HG03108 (cell line): ENCODE measurements around the gene SCGB2B2.
"Not testable (repeated sequence)": the region's sequence is repeated elsewhere in the genome, so short reads cannot be mapped to it uniquely, and the experiment has no call there.

ENCODE experiments used
- ATAC-seq: cut with Tn5 transposase; IDR thresholded peaks from one replicate; pipeline ENCODE4 v1.9.1; 2021; ENCODE audit warnings: moderate library complexity; ENCODE audit not compliant: unreplicated experiment

The SCGB2B2 gene, protein sequence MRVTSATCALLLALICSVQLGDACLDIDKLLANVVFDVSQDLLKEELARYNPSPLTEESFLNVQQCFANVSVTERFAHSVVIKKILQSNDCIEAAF

GRCh38 chr19:34676697-34677385 is at the start of gene SCGB2B2:
TSS of gene SCGB2B2 (minus strand) at chr19:34677159. CDS start at chr19:34594563, 82,596 bp downstream.
- peak; percentile 33 for ATAC-seq

DNA sequence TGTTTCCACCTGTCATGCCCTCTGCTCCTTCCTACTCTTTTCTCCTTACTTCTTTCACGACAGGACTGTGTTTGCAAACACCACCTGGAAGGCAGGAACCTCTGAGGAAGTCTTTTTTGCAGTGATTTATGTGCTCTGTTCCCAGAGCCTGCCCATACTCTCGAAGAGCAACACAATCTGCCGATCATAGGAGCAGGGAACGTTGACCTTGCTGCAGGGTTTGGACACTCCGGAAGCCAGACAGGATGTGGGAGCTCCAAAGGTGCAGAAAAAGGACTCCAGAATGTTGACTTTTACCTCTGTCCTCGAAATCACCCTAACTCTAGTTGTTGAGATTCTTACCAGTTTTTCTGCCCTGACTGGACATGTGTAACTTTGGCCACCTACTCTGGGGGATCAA is 48.4 kb upstream of the SCGB2B2 start:
- no peak for ATAC-seq

DNA sequence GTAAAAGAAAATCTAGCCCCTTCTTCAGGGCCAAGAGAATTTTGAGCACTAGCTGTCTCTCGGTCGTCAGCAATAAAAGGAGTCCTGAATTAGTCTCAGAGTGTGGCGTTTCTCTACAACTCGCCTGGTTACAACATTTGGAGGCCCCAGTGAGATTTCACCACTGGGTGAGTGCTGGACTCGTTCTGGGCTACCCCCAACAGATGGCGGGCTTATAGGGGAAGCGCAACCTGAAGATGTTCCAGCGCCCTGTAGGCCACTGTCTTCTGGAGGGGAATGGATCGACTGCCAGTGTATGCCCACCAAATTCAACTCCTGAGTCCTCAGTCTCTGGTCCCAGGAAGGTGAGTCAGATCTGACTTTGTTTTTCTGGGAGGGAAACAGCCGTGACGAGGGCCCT is 45.4 kb upstream of the SCGB2B2 start:
- no peak for ATAC-seq

- ATAC-seq: no peak
These were observed 38.4 kb upstream of the SCGB2B2 start for GRCh38 chr19:34715357-34715756.

GRCh38 chr19:34713262-34713637 is 36.3 kb upstream of the SCGB2B2 start:
- ATAC-seq: no peak

DNA sequence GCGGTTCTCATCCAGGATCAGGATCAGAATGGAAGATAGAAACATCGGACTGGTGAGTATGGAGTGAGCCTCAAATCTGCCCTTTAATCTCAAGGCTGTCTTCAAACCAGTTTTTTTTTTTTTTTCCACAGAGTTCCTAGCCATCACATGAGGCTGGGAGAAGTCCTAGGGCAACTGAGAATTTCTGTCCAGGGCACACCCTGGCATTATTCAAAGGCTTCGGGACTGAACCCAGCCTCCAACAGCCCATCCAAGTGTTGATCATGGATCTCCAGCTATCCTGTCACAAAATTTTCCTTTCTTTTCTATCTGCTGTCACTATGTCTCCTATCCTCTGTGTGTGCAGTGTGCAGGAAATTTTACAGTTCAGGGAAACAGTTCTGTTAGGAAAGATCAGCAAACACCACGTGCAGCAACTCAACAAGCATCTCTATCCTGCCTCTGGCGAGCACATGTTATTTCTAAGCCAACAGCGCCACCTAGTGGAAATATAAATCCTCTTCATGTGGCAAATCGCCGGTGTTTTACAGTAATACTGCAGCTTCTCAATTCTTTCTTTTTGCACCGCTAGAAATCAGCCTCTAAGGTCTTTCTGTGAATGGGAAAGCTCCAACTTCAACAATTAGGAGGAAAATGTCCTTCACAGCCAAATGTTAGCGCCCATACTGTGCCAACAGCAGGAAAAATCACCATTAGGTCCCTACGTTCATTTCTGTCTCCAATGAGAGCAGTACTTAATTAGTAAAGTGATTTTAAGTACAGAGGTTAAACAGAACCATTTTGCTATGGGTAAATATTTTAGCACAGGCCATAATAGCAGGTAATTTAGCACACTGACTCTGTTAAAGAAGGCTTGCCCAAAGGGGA is 35.7 kb upstream of the SCGB2B2 start:
- no peak for ATAC-seq

- no peak for ATAC-seq
These were observed 34.9 kb upstream of the SCGB2B2 start for GRCh38 chr19:34711890-34712289.

DNA sequence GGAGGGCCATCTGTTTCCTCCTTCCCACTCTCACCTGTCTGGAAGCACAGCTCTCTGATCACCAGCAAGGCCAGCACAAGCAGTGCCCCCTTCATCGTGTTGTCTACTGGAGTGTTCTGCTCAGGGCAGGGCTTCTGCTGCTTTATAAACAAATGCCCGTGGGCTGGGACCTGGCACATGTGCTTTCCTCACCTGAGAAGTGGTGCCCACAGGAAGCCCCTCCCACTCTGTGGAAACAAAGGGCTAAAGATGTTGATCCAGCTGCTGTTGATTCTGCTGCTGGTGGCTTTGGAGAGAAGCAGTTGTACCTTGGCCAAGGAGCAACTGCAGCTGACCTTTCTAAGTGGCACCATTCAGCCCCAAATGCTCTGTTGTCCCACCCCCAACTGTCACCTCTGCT is 30.7 kb upstream of the SCGB2B2 start:
- ATAC-seq: no peak

- no peak for ATAC-seq
These were observed 15.6 kb upstream of the SCGB2B2 start for GRCh38 chr19:34692549-34692948.

DNA sequence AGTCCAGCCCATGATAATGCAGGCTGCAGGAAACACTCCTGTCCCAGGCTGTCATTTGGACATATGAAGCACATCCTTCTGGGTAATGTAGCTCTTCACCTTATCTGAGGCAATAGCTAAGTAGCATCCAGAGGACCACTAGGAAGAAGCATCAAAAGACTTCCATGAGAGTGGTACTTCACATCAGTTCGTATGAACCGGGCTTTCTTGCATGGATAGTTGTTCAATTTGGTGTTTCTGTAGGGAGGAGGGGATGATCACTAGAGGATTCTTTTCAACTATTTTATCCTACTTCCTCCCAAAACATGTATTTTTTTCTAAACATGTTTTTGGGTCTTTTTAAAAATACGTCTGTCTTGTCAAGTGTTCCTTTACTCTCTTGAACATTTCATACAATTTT is 13.4 kb upstream of the SCGB2B2 start:
- no peak for ATAC-seq

DNA sequence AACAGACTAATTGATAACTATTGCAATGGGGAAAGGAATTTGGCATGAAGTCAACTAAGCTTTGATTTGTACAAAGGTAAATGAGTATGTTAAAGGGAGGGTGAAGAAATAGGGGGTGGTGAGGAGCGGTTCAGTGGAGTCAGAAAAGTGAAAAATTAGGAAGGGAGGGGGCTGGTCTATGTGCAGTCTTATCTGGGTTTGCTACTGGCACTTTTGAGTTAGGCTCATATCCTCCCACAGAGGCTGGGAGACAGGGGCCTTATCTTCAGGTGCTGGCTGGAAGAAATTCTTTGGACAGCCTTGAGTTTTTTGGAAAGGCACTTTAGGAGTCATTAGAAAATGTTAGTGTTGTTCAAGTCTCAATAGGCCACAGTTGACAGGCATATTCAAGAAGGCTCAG is 11.6 kb upstream of the SCGB2B2 start:
- ATAC-seq: no peak

GRCh38 chr19:34687348-34687747 is 10.4 kb upstream of the SCGB2B2 start:
- ATAC-seq: no peak

GRCh38 chr19:34686455-34686854 is 9.5 kb upstream of the SCGB2B2 start:
- ATAC-seq: no peak

GRCh38 chr19:34685266-34685665 is 8.3 kb upstream of the SCGB2B2 start:
- ATAC-seq: not testable (repeated sequence)

GRCh38 chr19:34681478-34681877 is 4.5 kb upstream of the SCGB2B2 start:
- no peak for ATAC-seq

GRCh38 chr19:34678421-34678820 is 1.5 kb upstream of the SCGB2B2 start:
- no peak for ATAC-seq

DNA sequence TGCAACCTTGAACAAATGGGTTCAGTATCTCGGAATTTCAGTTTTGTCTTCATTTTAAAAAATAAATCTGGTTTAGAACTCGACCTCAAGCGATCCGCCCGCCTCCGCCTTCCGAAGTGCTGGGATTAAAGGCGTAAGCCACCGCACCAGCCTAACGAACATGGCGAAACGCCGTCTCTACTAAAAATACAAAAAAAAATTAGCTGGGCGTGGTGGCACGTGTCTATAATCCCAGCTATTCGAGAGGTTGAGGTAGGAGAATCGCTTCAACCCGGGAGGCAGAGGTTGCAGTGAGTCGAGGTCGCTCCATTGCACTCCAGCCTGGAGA is 1.1 kb upstream of the SCGB2B2 start:
- ATAC-seq: no peak

- peak; percentile 91 for ATAC-seq
These were observed 576 bp upstream of the SCGB2B2 start, which contains the start of gene ZNF302 for GRCh38 chr19:34677386-34678084. TSS of gene ZNF302 (plus strand) at chr19:34677678. CDS start at chr19:34678805, 1,127 bp downstream.

GRCh38 chr19:34675919-34676318 is 1.0 kb downstream of the SCGB2B2 start:
- ATAC-seq: no peak

GRCh38 chr19:34675250-34675649 is 1.7 kb downstream of the SCGB2B2 start:
- ATAC-seq: no peak

- no peak for ATAC-seq
These were observed 3.4 kb downstream of the SCGB2B2 start for GRCh38 chr19:34673590-34673989.
